Measurements from ENCODE around the gene CMTM4.

Gene CMTM4

DNA sequence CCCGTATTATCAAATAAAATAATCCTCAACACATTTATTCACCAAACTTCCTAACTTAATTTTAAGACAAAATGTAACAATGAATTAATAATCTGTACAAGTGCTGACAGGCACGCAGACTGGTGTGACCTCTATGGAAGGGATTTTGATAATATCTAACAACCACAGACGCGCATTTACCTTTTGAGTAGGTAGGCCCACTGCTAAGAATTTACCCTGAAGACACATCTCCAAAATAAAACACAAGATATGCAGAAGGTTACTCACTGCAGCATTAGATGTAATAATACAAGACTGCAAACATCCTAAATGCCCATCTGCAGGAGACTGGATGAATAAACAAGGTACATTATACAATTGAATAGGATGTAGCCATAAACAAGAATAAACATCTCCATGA, 22.7 kb upstream of the CMTM4 start:
- peaks cover 18% of the 10 kb centered on the region for H3K36me3 ChIP-seq (ENCODE audit: control insufficient read depth, insufficient read depth, low read length)

DNA sequence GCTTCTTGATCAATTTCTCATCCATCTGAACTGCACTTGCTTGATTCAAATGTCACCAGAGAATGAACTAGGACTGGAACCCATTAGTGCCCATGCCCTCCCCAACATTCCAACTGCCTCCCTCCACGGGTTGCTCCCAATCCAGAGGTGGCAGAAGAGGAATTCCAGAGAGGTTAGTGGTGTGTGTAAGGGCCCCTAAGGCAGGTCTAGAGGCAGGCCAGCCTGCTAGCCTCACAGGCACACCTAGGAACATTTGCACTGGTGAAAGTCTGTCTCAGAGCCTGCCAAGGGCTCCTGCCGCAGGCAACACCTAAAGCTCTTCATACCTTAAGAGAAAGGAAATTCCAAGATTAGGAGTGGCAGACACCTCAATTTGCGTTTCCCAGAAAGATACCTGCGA, 21.2 kb upstream of the CMTM4 start:
- no peak overlapping the region for H3K9ac ChIP-seq (ENCODE audit: low read depth, low read length)
- H3K4me3 ChIP-seq (ENCODE audit: low read depth, low read length), result no peak overlapping the region
- H3K27me3 ChIP-seq (ENCODE audit: control insufficient read depth, insufficient read depth, low read length), result no peaks in the 10 kb centered on the region
- H3K4me1 ChIP-seq (ENCODE audit: control insufficient read depth, insufficient read depth, low read length), result no peaks in the 10 kb centered on the region
- no peaks in the 10 kb centered on the region for H3K9me3 ChIP-seq (ENCODE audit: control insufficient read depth, insufficient read depth, low read length)
- H3K36me3 ChIP-seq (ENCODE audit: control insufficient read depth, insufficient read depth, low read length), result peaks cover 4% of the 10 kb centered on the region

More for the DNA sequence above, 22.7 kb upstream of the CMTM4 start:
- Histone ChIP-seq H3K4me3 (ENCODE audit: low read depth, low read length) (no peak overlapping the region), H3K4me1 (ENCODE audit: control insufficient read depth, insufficient read depth, low read length) (no peaks in the 10 kb centered on the region), H3K27me3 (ENCODE audit: control insufficient read depth, insufficient read depth, low read length) (no peaks in the 10 kb centered on the region), H3K9ac (ENCODE audit: low read depth, low read length) (no peak overlapping the region), H3K9me3 (ENCODE audit: control insufficient read depth, insufficient read depth, low read length) (no peaks in the 10 kb centered on the region)

DNA sequence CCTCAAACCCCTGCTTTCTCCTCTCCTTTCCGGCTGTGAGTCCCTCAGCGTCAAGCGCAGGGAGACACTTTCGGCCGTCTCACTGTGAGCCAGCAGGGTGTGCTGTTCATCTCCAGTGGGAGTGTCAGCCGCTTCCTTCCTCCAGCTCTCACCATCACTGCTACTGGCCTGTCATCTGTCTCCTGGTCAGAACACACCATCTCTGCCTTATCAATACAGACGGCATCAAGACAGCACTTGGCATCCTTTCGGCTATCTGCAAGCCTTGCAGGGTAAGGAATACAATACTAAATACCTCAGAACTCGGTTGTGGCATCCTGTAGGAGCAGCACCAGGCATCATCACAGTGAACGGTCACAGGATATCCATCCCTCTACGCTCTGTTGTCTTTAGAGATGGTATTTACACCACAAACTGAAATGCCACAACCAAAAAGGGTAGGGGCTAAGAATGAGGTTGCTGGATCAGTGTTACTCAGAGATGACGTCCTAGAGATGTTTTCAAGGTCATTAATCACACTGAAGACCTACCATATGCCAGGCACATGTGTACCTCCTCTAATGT, 20.7 kb upstream of the CMTM4 start:
- no peak overlapping the region for H3K4me3 ChIP-seq (ENCODE audit: low read depth, low read length)
- no peaks in the 10 kb centered on the region for H3K27me3 ChIP-seq (ENCODE audit: control insufficient read depth, insufficient read depth, low read length)
- no peaks in the 10 kb centered on the region for H3K9me3 ChIP-seq (ENCODE audit: control insufficient read depth, insufficient read depth, low read length)
- no peaks in the 10 kb centered on the region for H3K4me1 ChIP-seq (ENCODE audit: control insufficient read depth, insufficient read depth, low read length)
- peaks cover 3% of the 10 kb centered on the region for H3K36me3 ChIP-seq (ENCODE audit: control insufficient read depth, insufficient read depth, low read length)
- H3K9ac ChIP-seq (ENCODE audit: low read depth, low read length), result no peak overlapping the region

DNA sequence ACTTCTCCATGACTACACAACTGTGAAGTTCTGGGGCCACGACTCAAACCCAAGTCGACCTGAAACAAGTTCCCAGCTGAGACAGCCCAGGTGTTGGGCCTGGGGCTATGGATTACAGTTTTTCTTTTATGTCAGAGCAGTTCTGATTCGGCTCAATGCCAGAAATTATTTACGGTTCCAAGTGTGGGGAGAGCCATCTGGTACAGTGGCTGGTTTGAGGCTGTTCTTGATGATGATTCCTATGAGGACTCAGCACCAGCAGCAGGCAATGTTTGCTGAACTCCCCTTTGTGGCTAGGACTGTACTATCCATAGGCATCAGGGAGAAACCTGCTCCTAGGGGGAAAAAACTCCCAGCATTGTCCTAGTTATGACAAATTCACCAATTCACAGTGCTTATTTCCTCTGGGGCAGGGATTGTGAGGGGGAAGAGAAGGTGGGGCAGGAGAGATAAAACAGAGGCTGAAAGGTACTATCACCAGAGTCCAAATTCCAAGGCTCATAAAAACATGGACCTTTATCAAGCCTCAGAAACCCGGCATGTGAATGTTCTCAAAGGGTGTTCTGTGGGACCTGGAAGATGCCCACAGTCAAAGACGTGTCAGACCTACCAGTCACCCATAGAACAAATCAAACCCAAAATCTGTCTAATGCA, 18.2 kb upstream of the CMTM4 start:
- Histone ChIP-seq H3K4me3 (ENCODE audit: low read depth, low read length) (no peak overlapping the region), H3K9me3 (ENCODE audit: control insufficient read depth, insufficient read depth, low read length) (no peaks in the 10 kb centered on the region), H3K9ac (ENCODE audit: low read depth, low read length) (no peak overlapping the region), H3K36me3 (ENCODE audit: control insufficient read depth, insufficient read depth, low read length) (no peaks in the 10 kb centered on the region), H3K27me3 (ENCODE audit: control insufficient read depth, insufficient read depth, low read length) (no peaks in the 10 kb centered on the region), H3K4me1 (ENCODE audit: control insufficient read depth, insufficient read depth, low read length) (no peaks in the 10 kb centered on the region)

DNA sequence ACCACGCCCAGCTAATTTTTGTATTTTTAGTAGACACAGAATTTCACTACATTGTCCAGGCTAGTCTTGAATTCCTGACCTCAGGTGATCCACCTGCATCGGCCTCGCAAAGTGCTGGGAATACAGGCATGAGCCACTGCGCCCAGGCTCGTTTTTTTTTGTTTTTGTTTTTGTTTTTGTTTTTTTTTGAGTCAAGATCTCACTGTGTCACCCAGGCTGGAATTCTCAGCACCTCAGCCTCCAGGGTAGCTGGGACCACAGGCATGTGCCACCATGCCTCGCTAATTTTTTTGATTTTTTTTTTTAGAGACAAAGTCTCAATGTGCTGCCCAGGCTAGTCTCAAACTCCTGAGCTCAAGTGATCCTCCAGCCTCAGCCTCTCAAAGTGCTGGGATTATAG, 17.5 kb upstream of the CMTM4 start:
- no peaks in the 10 kb centered on the region for H3K36me3 ChIP-seq (ENCODE audit: control insufficient read depth, insufficient read depth, low read length)
- no peak overlapping the region for H3K4me3 ChIP-seq (ENCODE audit: low read depth, low read length)
- no peak overlapping the region for H3K9ac ChIP-seq (ENCODE audit: low read depth, low read length)
- no peaks in the 10 kb centered on the region for H3K27me3 ChIP-seq (ENCODE audit: control insufficient read depth, insufficient read depth, low read length)
- no peaks in the 10 kb centered on the region for H3K9me3 ChIP-seq (ENCODE audit: control insufficient read depth, insufficient read depth, low read length)
- no peaks in the 10 kb centered on the region for H3K4me1 ChIP-seq (ENCODE audit: control insufficient read depth, insufficient read depth, low read length)

DNA sequence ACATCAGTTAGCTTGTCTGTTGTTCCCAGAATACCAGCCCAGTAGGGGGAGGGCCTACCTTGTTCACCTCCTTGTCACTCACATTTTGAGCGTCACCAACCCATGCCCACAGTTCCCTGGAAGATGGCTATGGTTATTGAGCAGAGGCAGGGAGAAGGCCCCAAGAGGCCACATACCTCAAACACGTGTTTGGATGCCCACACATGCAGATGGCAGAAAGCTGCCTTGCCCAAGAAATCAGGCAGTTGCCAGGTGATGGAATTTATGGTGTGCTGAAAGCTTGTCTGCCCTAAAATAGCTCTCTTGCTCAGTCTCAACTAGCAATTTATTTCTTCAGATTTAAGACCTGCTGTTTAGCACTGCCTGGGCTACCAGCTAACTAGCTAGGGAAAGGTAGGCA, 16.5 kb upstream of the CMTM4 start:
- Histone ChIP-seq H3K36me3 (ENCODE audit: control insufficient read depth, insufficient read depth, low read length) (no peaks in the 10 kb centered on the region), H3K4me1 (ENCODE audit: control insufficient read depth, insufficient read depth, low read length) (no peaks in the 10 kb centered on the region), H3K27me3 (ENCODE audit: control insufficient read depth, insufficient read depth, low read length) (no peaks in the 10 kb centered on the region), H3K4me3 (ENCODE audit: low read depth, low read length) (no peak overlapping the region), H3K9ac (ENCODE audit: low read depth, low read length) (no peak overlapping the region), H3K9me3 (ENCODE audit: control insufficient read depth, insufficient read depth, low read length) (no peaks in the 10 kb centered on the region)

DNA sequence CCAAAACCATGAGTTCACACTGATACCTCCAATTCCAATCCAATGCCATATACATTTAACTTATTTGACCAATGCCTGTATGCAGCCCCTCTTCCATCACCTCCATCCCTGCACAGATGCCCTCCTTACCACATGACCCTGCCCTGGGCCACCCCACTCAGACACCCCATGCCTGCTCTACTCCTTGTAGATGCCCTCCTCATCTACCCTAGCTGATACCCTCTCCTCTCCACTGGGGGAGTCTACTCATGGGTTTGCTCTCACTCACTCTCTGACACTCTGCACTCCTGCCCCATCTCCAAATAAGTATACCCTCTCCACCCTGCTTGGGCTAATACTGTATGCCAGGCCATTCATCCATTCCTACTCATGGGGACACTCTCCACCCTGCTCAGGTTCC, 16.0 kb upstream of the CMTM4 start:
- Histone ChIP-seq H3K36me3 (ENCODE audit: control insufficient read depth, insufficient read depth, low read length) (no peaks in the 10 kb centered on the region), H3K9me3 (ENCODE audit: control insufficient read depth, insufficient read depth, low read length) (no peaks in the 10 kb centered on the region), H3K4me3 (ENCODE audit: low read depth, low read length) (no peak overlapping the region), H3K4me1 (ENCODE audit: control insufficient read depth, insufficient read depth, low read length) (no peaks in the 10 kb centered on the region), H3K9ac (ENCODE audit: low read depth, low read length) (no peak overlapping the region), H3K27me3 (ENCODE audit: control insufficient read depth, insufficient read depth, low read length) (no peaks in the 10 kb centered on the region)

DNA sequence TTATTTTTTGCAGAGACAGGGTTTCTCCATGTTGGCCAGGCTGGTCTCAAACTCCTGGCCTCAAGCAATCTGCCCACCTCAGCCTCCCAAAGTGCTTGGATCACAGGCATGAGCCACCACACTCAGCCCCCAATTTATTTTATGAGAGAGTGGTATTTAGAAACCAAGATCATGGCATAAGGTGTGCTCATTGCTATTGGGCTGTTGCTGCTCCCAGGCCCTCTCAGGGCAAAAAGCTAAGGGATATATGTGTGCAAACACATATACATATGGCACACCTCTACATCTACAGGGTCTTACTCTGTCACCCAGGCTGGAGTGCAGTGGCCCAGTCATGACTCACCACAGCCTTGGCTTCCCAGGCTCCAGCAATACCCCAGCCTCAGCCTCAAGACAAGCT, 15.0 kb upstream of the CMTM4 start:
- no peaks in the 10 kb centered on the region for H3K9me3 ChIP-seq (ENCODE audit: control insufficient read depth, insufficient read depth, low read length)
- H3K4me1 ChIP-seq (ENCODE audit: control insufficient read depth, insufficient read depth, low read length), result no peaks in the 10 kb centered on the region
- H3K36me3 ChIP-seq (ENCODE audit: control insufficient read depth, insufficient read depth, low read length), result no peaks in the 10 kb centered on the region
- no peak overlapping the region for H3K4me3 ChIP-seq (ENCODE audit: low read depth, low read length)
- H3K9ac ChIP-seq (ENCODE audit: low read depth, low read length), result no peak overlapping the region
- no peaks in the 10 kb centered on the region for H3K27me3 ChIP-seq (ENCODE audit: control insufficient read depth, insufficient read depth, low read length)

DNA sequence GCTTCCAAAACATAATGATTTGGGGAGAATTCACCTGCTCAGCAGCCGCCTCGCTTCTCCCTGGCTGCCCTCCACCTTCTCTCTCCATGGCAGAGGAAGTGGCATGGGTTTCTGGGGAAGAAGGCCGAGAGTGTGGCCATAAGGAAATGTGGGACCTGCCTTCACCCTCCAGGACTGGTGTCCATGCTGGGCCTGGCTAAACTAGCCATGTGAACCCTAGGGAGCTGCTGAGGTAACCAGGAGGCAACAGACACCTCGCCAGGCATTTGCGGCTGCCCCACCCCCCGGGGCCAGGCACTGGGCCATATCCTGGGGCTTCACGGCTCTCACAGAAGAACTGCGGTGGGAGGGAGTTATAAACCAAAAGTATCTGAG, 9.9 kb upstream of the CMTM4 start:
- Histone ChIP-seq H3K9ac (ENCODE audit: low read depth, low read length) (no peak overlapping the region), H3K4me1 (ENCODE audit: control insufficient read depth, insufficient read depth, low read length) (no peaks in the 10 kb centered on the region), H3K27me3 (ENCODE audit: control insufficient read depth, insufficient read depth, low read length) (no peaks in the 10 kb centered on the region), H3K4me3 (ENCODE audit: low read depth, low read length) (no peak overlapping the region), H3K36me3 (ENCODE audit: control insufficient read depth, insufficient read depth, low read length) (no peaks in the 10 kb centered on the region), H3K9me3 (ENCODE audit: control insufficient read depth, insufficient read depth, low read length) (no peaks in the 10 kb centered on the region)

DNA sequence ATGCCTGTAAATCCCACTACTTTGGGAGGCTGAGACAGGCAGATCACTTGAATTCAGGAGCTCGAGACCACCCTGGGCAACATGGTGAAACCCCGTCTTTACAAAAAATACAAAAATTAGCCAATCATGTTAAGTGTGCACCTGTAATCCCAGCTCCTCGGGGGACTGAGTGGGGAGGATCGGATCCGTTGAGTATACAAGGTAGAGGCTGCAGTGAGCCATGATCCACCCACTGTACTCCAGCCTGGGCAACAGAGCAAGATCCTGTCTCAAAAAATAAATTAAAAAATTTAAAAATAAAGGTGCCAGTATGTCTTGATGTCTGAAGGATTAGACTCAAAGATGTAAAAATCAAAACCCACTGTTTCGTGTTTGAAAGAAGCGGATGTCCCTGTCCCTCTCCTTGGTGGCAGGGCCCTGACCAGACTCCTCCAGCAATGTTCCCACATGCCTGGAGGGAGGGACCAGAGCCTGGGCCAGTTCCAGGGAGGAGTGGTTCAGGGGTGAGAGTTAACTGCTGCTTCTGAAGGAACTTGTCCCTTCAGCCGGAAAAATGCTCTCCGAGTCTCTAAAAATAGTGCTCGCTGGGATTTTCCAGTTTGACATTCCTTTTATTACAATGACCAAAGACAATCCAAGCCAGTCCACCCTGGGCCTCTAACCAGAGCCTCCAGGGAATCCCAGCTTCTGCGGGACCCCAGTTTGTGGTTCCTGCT, 9.4 kb upstream of the CMTM4 start:
- H3K27me3 ChIP-seq (ENCODE audit: control insufficient read depth, insufficient read depth, low read length), result no peaks in the 10 kb centered on the region
- no peak overlapping the region for H3K4me3 ChIP-seq (ENCODE audit: low read depth, low read length)
- H3K9me3 ChIP-seq (ENCODE audit: control insufficient read depth, insufficient read depth, low read length), result no peaks in the 10 kb centered on the region
- no peaks in the 10 kb centered on the region for H3K4me1 ChIP-seq (ENCODE audit: control insufficient read depth, insufficient read depth, low read length)
- no peak overlapping the region for H3K9ac ChIP-seq (ENCODE audit: low read depth, low read length)
- H3K36me3 ChIP-seq (ENCODE audit: control insufficient read depth, insufficient read depth, low read length), result no peaks in the 10 kb centered on the region

DNA sequence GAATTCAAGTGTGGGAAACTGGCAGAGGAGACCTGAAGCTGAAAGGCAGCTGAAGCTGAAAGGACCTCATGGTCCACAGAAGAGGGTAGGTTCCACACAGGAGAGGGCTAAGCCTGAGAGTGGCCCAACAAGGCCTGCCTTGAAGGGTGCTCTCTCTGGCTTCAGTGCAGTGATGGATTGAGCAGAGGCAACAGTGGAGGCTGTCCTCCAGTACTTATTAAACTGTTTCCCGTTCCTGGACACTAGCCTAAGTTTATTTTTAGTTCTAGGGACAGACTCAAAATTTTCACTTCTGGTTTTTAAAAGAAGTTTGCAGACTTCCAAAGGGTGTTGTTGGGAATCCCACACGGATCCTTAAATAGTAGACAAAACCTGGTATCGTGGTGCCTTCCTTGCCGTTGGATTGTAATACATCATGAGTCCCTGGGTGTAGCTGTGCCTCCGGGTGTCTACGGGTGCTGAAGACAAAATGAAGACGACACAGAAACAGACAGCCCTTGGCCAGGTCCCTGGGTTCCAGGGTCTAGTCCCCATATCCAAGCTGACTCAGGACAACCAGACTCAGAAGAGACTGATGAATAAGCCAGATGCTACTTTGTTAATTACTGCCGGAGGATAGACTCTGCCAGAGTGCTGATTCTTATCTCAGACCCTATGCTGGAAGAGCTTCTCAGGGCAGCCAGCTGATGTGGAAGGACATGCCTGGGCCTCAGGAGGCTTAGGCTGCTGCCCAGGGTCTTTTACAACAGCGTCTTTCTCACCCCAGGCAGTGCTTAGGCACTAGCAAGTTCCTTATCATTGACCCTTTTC, 7.1 kb upstream of the CMTM4 start:
- Histone ChIP-seq H3K9me3 (ENCODE audit: control insufficient read depth, insufficient read depth, low read length) (no peaks in the 10 kb centered on the region), H3K9ac (ENCODE audit: low read depth, low read length) (no peak overlapping the region), H3K27me3 (ENCODE audit: control insufficient read depth, insufficient read depth, low read length) (no peaks in the 10 kb centered on the region), H3K4me3 (ENCODE audit: low read depth, low read length) (no peak overlapping the region), H3K4me1 (ENCODE audit: control insufficient read depth, insufficient read depth, low read length) (no peaks in the 10 kb centered on the region), H3K36me3 (ENCODE audit: control insufficient read depth, insufficient read depth, low read length) (no peaks in the 10 kb centered on the region)

Measured in iPS-15b (cell line).